ENCODE results near the gene PHIP.
"Not testable (repeated sequence)": the region's sequence is repeated elsewhere in the genome, so short reads cannot be mapped to it uniquely, and the experiment has no call there.

PHIP gene

GRCh38 chr6:78916411-78916810 lies 161.6 kb downstream of the PHIP start:
- no peak for DNase-seq

DNA sequence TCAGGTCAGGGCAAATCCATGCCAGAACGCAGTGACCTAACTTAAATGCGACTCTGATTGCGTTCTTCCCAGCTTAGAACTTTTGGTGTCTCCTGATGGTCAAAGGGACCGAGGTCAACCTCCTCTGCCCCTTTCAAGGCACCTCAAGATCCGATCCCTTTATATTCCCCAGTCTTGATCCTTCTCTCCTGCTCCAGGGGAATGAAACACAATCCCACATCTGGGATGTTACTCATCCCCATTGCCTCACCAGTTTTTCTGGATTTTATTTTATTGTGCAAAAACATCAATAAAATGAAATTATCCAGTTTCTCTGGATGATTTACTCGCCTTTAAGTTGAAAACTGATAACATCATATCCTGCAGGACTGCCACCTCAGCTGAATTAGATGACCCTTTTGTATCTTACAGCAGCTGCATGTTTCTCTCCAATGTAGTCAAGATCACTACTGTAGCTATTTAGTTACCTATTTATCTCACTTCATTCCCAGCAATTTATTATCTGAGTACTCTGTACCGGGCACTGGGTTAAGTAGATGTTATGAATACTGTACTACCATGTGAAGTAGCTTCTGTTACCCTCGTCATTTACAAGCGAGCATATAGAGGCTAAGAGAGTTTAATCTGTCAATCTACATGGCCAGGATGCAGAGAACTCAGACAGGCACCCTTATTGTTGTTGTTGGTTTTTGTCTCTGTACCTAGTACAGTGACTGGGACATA lies 166.7 kb downstream of the PHIP start:
- DNase-seq, result no peak

- no peak for DNase-seq
Observed at GRCh38 chr6:78910591-78911171, 167.4 kb downstream of the PHIP start.

GRCh38 chr6:78910010-78910409 lies 168.0 kb downstream of the PHIP start:
- DNase-seq, result no peak

GRCh38 chr6:78909391-78909790 lies 168.7 kb downstream of the PHIP start:
- no peak for DNase-seq

DNA sequence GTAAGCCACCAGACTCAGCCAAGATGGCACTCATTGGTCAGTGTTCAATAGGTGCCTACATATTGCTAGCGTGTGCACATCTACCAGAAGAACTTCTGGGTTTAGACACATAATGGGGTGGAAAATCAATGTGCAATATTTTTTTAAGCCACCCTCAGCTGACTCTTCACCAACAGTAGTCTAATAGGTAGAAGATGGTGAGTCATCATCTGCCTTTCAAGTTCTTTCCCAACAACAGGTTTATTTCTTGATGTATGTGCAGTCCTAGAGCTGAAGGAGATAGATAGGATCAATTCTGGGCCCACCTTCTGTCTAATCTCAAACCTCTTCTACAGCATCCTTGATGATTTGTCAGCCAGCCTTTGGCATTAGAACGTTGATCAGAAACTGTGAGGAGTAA lies 169.4 kb downstream of the PHIP start:
- DNase-seq, result no peak

DNA sequence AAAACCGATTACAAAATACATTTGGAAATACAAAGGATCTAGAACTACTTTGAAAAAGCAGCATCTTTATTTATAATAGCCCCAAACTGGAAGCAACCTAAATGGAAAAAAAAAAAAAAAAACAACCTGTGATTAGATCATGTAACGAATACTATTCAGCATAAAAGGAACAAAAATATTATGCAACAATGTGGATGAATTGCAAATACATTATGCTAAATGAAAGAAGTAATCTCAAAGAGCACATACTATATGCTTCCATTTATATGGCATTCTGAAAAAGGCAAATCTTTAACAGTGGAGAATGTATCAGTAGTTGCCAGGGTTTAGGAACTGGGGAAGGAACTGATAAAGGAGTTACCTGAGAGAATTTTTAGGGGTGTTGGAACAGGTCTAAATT lies 181.8 kb downstream of the PHIP start:
- no peak for DNase-seq

- DNase-seq, result not testable (repeated sequence)
Observed at GRCh38 chr6:78889901-78890300, 188.2 kb downstream of the PHIP start.
